Activated T-cell treated with anti-CD3 and anti-CD28 coated beads, Interleukin-2, amount 50 U/mL, for 72 hours (primary cell): Measurements from ENCODE around the gene RAB20. TPM values are rescaled to one million over a fixed set of nuclear protein-coding genes. Genes with fewer than 3 reads are reported as not detected.
"Not testable (repeated sequence)": the region's sequence is repeated elsewhere in the genome, so short reads cannot be mapped to it uniquely, and the experiment has no call there.

Source experiments
- ATAC-seq, 2 donors: fragments of 150-1000 bp; cut with Tn5 transposase; replicated peaks in 1 of 2; 2 replicates each; pipeline ENCODE4 v1.10.0; 2021; ENCODE audit warnings: moderate library complexity in 2 of 2, mild to moderate bottlenecking in 1 of 2
- DNase-seq, 2 donors: peaks; one replicate each; pipeline ENCODE4 v3.0.0; 2021 to 2022; ENCODE audit warnings: mixed read lengths in 1 of 2
- H3K27ac Mint-ChIP-seq: one replicate; pipeline ENCODE4 v1.8.0; 2022; ENCODE audit warnings: mild to moderate bottlenecking, moderate library complexity, mixed read lengths
- H3K27me3 Mint-ChIP-seq: one replicate; pipeline ENCODE4 v1.8.0; 2022; ENCODE audit warnings: low read depth, mixed read lengths
- H3K36me3 Mint-ChIP-seq, 2 donors: one replicate each; pipeline ENCODE4 v1.8.0; 2022; ENCODE audit warnings: mixed read lengths in 2 of 2, mild to moderate bottlenecking in 1 of 2; ENCODE audit not compliant: insufficient read depth in 2 of 2
- H3K4me1 Mint-ChIP-seq: one replicate; pipeline ENCODE4 v1.8.0; 2022; ENCODE audit warnings: low read depth, mixed read lengths
- H3K4me3 Mint-ChIP-seq, 2 donors: one replicate each; pipeline ENCODE4 v1.8.0; 2022; ENCODE audit warnings: mild to moderate bottlenecking in 2 of 2, mixed read lengths in 2 of 2, moderate library complexity in 2 of 2
- H3K9me3 Mint-ChIP-seq, 2 donors: one replicate each; pipeline ENCODE4 v1.8.0; 2022; ENCODE audit warnings: mixed read lengths in 2 of 2
- total RNA-seq, 2 donors: library from RNA; stranded (reverse); gene quantifications; one replicate each; pipeline ENCODE4 v1.2.3, GENCODE V29; 2022

The RAB20 gene
- total RNA-seq, 2 donors from 2014 or later: 1.8 to 3.0 TPM

DNA sequence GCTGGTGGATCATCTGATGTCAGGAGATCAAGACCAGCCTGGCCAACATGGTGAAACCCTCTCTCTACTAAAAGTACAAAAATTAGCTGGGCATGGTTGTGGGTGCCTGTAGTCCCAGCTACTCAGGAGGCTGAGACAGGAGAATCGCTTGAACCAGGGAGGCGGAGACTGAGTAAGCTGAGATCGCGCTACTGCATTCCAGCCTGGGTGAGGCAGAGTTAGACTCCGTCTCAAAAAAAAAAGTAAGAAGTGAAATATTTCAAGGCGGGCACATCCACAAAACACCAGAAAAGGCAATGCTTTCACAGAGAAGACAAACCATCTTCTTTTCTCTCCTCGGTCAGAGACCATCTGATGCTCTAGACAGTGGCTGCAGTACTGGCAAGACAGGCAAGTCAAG is 8.4 kb upstream of the RAB20 start:
- H3K27me3 Mint-ChIP-seq: peaks cover 51% of the 10 kb centered on the region
- not testable (repeated sequence) for H3K4me3 Mint-ChIP-seq, DNase-seq, H3K9me3 Mint-ChIP-seq, H3K36me3 Mint-ChIP-seq, H3K4me1 Mint-ChIP-seq, ATAC-seq, H3K27ac Mint-ChIP-seq

DNA sequence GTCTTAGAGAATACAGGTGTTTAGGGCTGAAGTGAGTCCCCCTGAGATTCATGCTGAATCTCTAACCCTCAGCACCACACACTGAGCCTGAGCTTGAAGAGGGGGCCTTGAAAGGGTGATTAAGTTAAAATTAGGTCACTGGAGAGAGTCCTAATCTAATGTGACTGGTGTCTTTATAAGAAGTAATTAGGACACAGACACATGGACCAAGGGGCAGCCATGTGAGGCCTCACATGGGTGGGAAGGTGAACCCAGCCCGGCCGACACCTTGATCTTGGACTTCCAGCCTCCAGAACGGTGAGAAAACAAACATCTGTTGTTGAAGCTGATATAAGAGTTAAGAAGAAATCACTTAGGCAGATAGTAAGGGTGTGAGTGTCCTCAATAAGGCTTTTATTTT is 7.1 kb upstream of the RAB20 start:
- H3K36me3 Mint-ChIP-seq: no peaks in the 10 kb centered on the region
- H3K27me3 Mint-ChIP-seq: peaks cover 51% of the 10 kb centered on the region
- no peak overlapping the region for H3K27ac Mint-ChIP-seq
- no peak overlapping the region for H3K4me3 Mint-ChIP-seq
- DNase-seq (no peak), ATAC-seq (no peak)
- H3K4me1 Mint-ChIP-seq: no peaks in the 10 kb centered on the region
- H3K9me3 Mint-ChIP-seq: no peaks in the 10 kb centered on the region

DNA sequence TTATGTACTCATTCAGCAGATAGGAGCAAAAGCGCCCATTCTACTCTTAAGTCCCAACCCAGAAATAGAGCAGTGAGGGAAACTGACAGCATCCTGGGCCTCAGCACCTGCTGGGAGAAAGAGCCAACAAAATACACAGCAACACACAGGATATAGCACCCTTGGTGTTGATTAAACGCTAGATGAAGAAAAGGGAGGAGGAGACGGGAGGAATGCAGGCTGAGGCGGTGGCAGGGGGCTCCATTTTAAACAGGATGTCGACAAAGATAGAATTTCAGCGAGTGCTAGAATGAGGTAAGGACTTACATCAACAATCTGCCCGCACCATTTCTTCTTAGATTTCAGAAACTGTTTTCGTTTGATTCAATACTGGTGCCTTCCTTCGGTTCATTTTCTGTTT is 4.6 kb upstream of the RAB20 start:
- Mint-ChIP-seq H3K36me3 (no peaks in the 10 kb centered on the region), H3K27ac (no peak overlapping the region), H3K4me3 (no peak overlapping the region), H3K9me3 (no peaks in the 10 kb centered on the region), H3K27me3 (peaks cover 41% of the 10 kb centered on the region), H3K4me1 (peaks cover 8% of the 10 kb centered on the region)
- DNase-seq (no peak), ATAC-seq (no peak)

DNA sequence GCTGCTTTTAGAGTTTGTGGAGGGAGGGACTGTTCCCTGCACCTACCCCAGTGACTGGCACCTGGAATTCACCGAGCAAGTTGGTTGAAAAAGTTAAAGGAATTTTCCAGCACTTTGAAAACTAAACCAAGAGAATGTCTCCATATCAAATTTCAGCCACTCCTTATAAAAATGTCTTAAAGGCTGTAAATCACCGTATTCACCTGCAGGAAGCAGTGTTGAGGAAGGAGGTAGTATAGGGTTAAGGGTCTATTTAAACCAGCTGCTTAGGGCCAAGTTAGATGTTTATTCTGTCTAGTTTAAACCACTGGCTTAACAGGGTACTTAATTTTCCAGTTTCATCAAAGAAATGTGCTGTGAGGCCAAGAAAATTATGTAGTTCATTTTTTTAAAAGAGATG is 3.8 kb upstream of the RAB20 start:
- no peak overlapping the region for H3K27ac Mint-ChIP-seq
- H3K4me3 Mint-ChIP-seq: no peak overlapping the region
- ATAC-seq: no peak
- no peaks in the 10 kb centered on the region for H3K9me3 Mint-ChIP-seq
- peaks cover 15% of the 10 kb centered on the region for H3K4me1 Mint-ChIP-seq
- peaks cover 47% of the 10 kb centered on the region for H3K27me3 Mint-ChIP-seq
- DNase-seq: no peak
- H3K36me3 Mint-ChIP-seq: no peaks in the 10 kb centered on the region

DNA sequence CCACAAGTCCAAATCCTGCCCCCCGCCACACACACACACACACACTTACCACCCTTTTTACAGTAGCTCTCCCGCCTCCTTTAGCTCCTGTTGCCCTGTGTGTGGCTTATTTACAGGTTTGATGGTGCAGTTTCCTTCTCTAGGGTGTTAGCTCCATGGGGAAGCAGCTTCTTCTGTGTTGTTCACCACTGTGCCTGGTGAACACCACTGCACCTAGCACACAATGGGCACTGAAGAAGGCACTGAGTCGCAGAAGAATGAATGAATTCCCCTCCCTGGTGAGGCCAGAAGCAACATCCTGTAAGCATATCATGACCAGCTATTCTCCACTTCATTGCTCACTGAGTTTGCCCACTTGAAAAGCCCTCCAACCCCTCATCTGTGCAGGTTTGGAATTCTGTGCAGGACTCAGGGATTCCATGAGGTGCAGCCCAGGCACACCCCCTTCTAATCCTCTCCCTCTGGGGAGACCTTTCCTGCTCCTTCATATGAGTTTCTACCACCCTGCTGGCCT is 3.0 kb upstream of the RAB20 start:
- Mint-ChIP-seq H3K27ac (no peak overlapping the region), H3K9me3 (no peaks in the 10 kb centered on the region), H3K36me3 (no peaks in the 10 kb centered on the region), H3K4me1 (peaks cover 16% of the 10 kb centered on the region), H3K27me3 (peaks cover 41% of the 10 kb centered on the region), H3K4me3 (no peak overlapping the region)
- no peak for DNase-seq
- ATAC-seq: no peak

DNA sequence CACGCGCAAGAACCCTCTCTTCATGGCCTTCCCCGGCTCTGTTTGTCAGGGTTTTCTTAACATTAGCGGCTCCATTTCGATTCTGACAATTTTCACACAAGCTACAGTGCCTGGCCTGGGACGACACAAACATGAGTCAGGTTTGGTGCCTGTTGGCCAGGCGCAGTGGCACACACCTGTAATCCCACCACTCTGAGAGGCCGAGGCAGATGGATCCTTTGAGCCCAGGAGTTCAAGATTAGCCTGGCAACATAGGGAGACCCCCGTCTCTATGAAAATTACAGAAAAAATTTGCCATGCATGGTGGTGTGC is 1.9 kb upstream of the RAB20 start:
- Mint-ChIP-seq H3K4me1 (peaks cover 16% of the 10 kb centered on the region), H3K9me3 (no peaks in the 10 kb centered on the region), H3K36me3 (no peaks in the 10 kb centered on the region), H3K4me3 (no peak overlapping the region), H3K27me3 (peaks cover 40% of the 10 kb centered on the region), H3K27ac (no peak overlapping the region)
- ATAC-seq: no peak
- DNase-seq: no peak

DNA sequence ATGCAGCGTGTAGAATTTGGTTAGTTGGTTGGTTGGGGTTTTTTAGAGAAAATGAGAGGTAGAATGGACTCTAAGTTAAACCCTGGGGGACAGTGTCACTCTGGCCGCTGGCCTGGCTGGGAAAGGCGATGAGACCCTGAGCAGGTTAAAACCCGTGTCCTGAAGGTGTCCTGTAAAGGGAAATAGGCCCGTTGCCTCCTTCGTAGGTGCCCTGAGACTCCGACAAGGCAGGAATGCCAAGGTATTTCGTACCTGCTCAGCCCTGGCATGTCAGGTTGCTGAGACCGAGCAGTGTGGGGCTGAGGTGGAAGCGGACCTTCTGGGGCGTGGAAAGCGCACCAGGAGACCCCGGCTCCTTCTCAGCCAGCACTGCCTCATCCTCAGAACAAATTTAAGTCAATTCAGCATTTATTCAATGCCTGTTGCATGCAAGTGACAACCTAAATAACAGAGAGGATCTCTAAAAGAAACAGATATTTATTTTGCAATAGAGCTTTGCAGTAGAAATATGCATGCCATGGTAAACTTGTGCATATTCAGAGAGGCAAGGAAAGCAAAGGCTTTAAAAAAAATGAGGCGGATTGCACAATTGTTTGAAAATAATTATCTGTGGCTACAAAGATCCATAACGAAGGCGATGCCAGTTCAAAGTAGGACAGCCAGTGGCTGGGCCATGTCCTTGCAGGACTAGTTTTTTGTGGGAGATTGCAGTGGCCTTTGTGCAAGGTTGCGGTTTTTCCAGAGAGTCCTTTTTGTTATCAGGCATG is 1.4 kb upstream of the RAB20 start:
- Mint-ChIP-seq H3K9me3 (no peaks in the 10 kb centered on the region), H3K36me3 (no peaks in the 10 kb centered on the region), H3K27ac (no peak overlapping the region), H3K27me3 (peaks cover 40% of the 10 kb centered on the region), H3K4me1 (peaks cover 16% of the 10 kb centered on the region), H3K4me3 (peak overlapping the region; percentile 89 to 93)
- DNase-seq (no peak), ATAC-seq (no peak)

DNA sequence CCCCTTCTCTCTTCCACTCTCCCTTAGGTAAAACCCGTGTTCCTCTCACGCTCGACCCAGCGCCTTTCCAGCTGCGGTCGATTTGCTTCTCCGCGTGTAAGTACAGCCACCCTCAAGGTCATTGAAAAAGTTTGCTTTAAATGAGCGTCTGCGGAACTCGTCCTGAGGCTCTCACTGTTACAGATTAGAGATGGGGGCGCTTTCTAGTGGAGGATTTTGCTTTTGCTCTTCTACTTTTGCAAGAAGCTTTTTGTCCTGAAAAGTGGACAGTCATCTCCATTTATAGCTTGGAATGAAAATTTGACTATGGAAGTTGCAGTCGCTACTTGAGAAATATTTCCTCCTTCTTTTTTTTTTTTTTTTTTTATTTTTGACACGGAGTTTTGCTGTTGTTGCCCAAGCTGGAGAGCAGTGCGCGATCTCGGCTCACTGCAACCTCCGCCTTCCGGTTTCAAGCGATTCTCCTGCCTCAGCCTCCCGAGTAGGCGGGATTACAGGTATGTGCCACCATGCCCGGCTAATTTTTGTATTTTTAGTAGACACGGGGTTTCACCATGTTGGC is 595 bp upstream of the RAB20 start:
- Mint-ChIP-seq H3K27me3 (peaks cover 40% of the 10 kb centered on the region), H3K27ac (no peak overlapping the region), H3K36me3 (no peaks in the 10 kb centered on the region), H3K4me3 (peak overlapping the region; percentile 89 to 93), H3K4me1 (peaks cover 16% of the 10 kb centered on the region), H3K9me3 (no peaks in the 10 kb centered on the region)
- DNase-seq (peak in 1 of 2 donors; percentile 8), ATAC-seq (peak in 1 of 2 donors; percentile 50)

DNA sequence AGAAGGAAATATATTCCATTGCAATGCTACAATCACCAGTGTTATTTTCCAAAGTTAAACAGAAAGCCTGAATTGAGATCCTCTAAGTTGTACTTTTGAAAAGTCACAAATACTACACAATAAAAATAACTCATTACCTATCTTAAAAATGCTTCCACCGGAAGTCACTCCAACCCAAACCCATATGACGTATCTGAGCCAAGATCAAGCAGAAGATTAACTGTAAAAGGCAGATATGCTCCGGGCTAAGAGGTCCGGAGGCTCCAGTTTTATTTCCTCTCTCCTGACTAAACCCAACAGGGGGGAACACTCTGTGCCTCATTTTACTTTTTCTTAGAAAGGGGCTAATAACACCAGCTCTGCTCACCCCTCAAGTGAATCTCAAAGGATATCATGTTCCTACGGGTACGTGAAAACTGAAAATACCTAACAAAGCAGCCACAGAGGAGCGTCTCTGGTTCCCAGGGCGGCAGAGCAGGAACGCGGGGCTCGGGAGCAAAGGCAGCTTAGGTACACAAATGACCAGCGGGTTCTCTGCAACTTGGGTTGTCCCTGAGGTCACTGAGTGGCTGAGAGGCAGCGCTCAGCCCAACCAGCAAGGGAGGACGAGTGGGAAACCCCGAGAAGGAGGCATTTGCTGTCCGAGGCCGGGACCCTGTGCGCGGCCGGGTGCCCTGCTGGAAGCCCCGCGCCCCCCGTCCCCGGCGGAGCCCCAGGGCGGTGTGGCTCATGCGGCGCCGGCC is 750 bp downstream of the RAB20 start:
- DNase-seq (peak in 1 of 2 donors; percentile 19), ATAC-seq (no peak)
- no peaks in the 10 kb centered on the region for H3K9me3 Mint-ChIP-seq
- H3K27me3 Mint-ChIP-seq: peaks cover 35% of the 10 kb centered on the region
- H3K27ac Mint-ChIP-seq: peak overlapping the region; percentile 8
- H3K36me3 Mint-ChIP-seq: no peaks in the 10 kb centered on the region
- peak overlapping the region; percentile 83 to 88 for H3K4me3 Mint-ChIP-seq
- peaks cover 19% of the 10 kb centered on the region for H3K4me1 Mint-ChIP-seq

DNA sequence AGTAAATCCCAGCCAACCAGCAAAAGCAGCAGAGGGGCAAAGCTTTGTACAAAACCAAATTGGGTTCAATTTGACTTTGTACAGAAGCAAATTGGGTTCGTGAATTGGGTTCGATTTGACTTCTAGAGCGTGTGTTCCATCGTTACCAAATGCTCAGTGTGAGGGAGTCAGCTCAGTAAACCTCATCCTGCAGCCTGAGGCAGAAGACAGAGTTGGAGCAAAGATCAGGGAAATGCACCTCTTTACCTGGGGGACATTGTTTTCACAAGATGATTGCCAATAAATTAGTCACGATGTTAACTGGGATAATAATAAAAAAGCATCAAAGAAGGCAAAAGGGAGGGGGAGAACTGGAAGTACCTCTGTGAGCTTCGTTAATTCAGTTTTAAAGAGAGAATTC is 1.5 kb downstream of the RAB20 start:
- Mint-ChIP-seq H3K27me3 (peaks cover 31% of the 10 kb centered on the region), H3K4me3 (peak overlapping the region in 1 of 2 donors; percentile 88), H3K36me3 (no peaks in the 10 kb centered on the region), H3K27ac (no peak overlapping the region), H3K4me1 (peaks cover 21% of the 10 kb centered on the region), H3K9me3 (no peaks in the 10 kb centered on the region)
- DNase-seq (no peak), ATAC-seq (no peak)

DNA sequence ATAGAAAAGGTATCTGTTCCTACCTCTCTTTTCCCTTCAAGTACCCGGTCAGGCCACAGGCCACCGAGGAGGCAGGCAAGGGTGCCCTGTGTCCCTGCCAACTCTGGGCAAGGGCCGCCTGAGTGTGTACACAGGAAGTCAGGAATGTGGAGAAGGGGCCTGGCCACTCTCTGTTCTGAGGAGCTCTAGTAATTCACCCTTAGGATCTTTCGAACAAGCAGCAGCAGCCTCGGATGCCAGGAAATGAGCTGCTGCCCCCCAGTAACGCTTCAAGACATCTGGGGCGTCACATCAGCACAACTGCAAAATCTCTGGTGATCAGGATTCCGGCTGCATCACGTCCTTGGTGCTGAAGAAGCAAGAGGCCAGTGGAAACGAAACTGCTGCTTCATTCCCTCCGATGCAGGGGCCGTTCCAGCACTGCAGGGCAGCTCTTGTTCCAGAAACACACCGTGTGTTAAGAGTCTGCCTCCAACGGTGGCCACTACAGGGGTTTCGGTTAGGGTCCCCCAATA is 2.0 kb downstream of the RAB20 start:
- DNase-seq (no peak), ATAC-seq (no peak)
- H3K36me3 Mint-ChIP-seq: no peaks in the 10 kb centered on the region
- H3K27ac Mint-ChIP-seq: no peak overlapping the region
- no peak overlapping the region for H3K4me3 Mint-ChIP-seq
- peaks cover 21% of the 10 kb centered on the region for H3K4me1 Mint-ChIP-seq
- H3K27me3 Mint-ChIP-seq: peaks cover 26% of the 10 kb centered on the region
- H3K9me3 Mint-ChIP-seq: no peaks in the 10 kb centered on the region

DNA sequence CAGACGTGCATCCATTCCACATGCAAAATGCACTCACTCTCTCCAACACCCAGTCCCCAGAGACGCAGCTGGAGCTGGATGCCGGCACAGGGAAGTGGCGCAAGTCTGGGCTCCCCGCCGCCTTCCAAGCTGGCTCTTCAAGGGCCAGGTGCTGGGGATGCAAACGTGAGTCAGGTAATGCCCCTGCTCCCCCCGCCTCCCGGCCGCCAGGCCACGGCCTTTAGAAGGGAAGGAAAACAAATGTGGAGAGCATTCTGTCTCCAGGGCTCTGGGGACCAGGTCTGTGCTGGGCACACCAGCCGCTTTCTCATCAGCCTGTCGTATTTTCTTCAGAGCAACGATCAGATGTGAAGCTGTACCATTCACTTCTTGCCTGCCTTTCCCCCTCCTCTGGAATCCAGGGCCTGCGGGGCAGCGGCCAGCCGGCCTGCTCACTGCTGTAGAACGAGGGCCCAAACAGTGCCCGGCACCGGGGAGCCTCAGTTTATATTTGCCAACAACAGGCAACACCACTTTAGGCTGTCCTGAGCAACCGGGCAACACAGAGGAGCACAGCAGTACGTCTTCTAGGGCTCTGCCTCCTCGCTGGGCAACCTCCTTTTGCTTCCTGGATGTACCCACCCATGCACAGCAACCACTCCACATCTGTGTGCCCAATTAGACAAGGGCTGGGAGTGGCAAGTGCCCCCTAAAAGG is 3.8 kb downstream of the RAB20 start:
- H3K4me1 Mint-ChIP-seq: peaks cover 21% of the 10 kb centered on the region
- peaks cover 10% of the 10 kb centered on the region for H3K27me3 Mint-ChIP-seq
- H3K27ac Mint-ChIP-seq: no peak overlapping the region
- DNase-seq: no peak
- ATAC-seq: no peak
- no peaks in the 10 kb centered on the region for H3K9me3 Mint-ChIP-seq
- H3K4me3 Mint-ChIP-seq: no peak overlapping the region
- no peaks in the 10 kb centered on the region for H3K36me3 Mint-ChIP-seq

DNA sequence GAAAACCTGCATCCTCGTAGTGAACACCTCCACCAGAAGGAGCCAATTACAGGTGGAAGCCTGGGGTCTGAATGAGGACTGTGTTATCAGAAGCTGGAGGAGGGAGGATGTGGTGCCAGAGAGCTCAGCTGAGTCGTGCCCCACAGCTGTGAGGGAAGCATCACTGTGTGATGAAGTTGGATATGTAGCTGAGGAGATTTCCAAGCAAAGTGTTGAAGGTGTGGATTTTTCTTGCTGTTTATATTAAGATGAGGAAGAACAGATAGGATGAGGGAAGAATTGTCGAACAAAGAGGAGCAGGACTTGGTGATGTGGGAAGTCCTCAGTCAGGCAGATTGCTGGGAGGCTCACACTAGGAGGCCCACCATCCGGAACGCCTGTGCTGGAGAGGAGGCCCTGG is 4.4 kb downstream of the RAB20 start:
- H3K27ac Mint-ChIP-seq: no peak overlapping the region
- DNase-seq (no peak), ATAC-seq (no peak)
- no peaks in the 10 kb centered on the region for H3K36me3 Mint-ChIP-seq
- H3K9me3 Mint-ChIP-seq: no peaks in the 10 kb centered on the region
- H3K4me3 Mint-ChIP-seq: no peak overlapping the region
- peaks cover 7% of the 10 kb centered on the region for H3K27me3 Mint-ChIP-seq
- H3K4me1 Mint-ChIP-seq: peaks cover 16% of the 10 kb centered on the region
